Small intestine (tissue), 7 donors: ENCODE results near the gene RIOK3. TPM values are rescaled to one million over a fixed set of nuclear protein-coding genes. Genes with fewer than 3 reads are reported as not detected.

ENCODE experiments used
- DNase-seq, 2 donors: peaks; one replicate each; pipeline versions ENCODE4 v3.0.0 to v3.0.0-alpha.2; 2013
- FAIRE-seq: peaks from 2 replicates; lab custom pipeline; 2012; peaks lifted over from hg19 to GRCh38; lab: Jason Lieb, UNC
- H3K27ac ChIP-seq, 3 donors: one replicate each; pipeline ENCODE4 v1.5.1; 2013; ENCODE audit warnings: low read length in 2 of 3, mild to moderate bottlenecking in 2 of 3, control low read depth in 1 of 3, inconsistent platforms in 1 of 3, low read depth in 1 of 3, moderate library complexity in 1 of 3
- H3K27me3 ChIP-seq, 3 donors: one replicate each; pipeline ENCODE4 v1.6.1; 2013; ENCODE audit warnings: low read length in 3 of 3, inconsistent platforms in 1 of 3; ENCODE audit not compliant: control insufficient read depth in 3 of 3, insufficient read depth in 3 of 3
- H3K36me3 ChIP-seq, 3 donors: one replicate each; pipeline ENCODE4 v1.6.1; 2013; ENCODE audit warnings: low read length in 3 of 3, inconsistent platforms in 1 of 3, low read depth in 1 of 3, mild to moderate bottlenecking in 1 of 3, moderate library complexity in 1 of 3; ENCODE audit not compliant: control insufficient read depth in 3 of 3, insufficient read depth in 2 of 3
- H3K4me1 ChIP-seq, 3 donors: one replicate each; pipeline ENCODE4 v1.6.1; 2013; ENCODE audit warnings: low read length in 2 of 3, inconsistent platforms in 1 of 3, low read depth in 1 of 3, mild to moderate bottlenecking in 1 of 3, moderate library complexity in 1 of 3; ENCODE audit not compliant: control insufficient read depth in 3 of 3, insufficient read depth in 2 of 3
- H3K4me3 ChIP-seq, 3 donors: one replicate each; pipeline ENCODE4 v1.5.1; 2013; ENCODE audit warnings: low read length in 3 of 3, control low read depth in 1 of 3, inconsistent platforms in 1 of 3, low read depth in 1 of 3, mild to moderate bottlenecking in 1 of 3, moderate library complexity in 1 of 3
- H3K9me3 ChIP-seq, 2 donors: one replicate each; pipeline ENCODE4 v1.6.1; 2013; ENCODE audit warnings: low read depth in 1 of 2, low read length in 1 of 2; ENCODE audit not compliant: control insufficient read depth in 2 of 2, insufficient read depth in 1 of 2
- WGBS, 3 donors: extraction: QIAGEN DNeasy Blood & Tissue Kit; methylation state at CpG; one replicate each; pipeline ENCODE4 v1.1.7; 2013; 5-methylcytosine and 5-hydroxymethylcytosine counted together
- polyA plus RNA-seq, 4 donors: library from polyadenylated mRNA; stranded (reverse) in 3 of 4; unstranded in 1 of 4; fragments of 200-250 nt in 3 of 4; fragments of 120-200 nt in 1 of 4; gene quantifications; one replicate each; pipeline versions ENCODE4 v1.2.1 to v1.2.3, GENCODE V29; 2013
- donor health status: healthy with polysubstance abuse.
- donor health status: control.
- donor health status: control.
- donor health status: Bipolar disorder and iron deficiency.
- donor health status: healthy.

Gene RIOK3
- polyA plus RNA-seq, 4 donors, result 41.0 to 215 (median 146) TPM

- Histone ChIP-seq H3K4me1 (peaks cover 3 to 14% (median 12%) of the 10 kb centered on the region in 3 donors), H3K36me3 (peaks cover 0 to 12% (median 2%) of the 10 kb centered on the region in 3 donors), H3K4me3 (peak overlapping the region; percentile 81 to 88 (median 84)), H3K27ac (peak overlapping the region; percentile 90 to 100 (median 94)), H3K27me3 (no peaks in the 10 kb centered on the region), H3K9me3 (no peaks in the 10 kb centered on the region)
- DNase-seq, result peak; percentile 45 to 59
- FAIRE-seq, result no peak
- 0 to 1% (median 1%) methylated on average over 11 of the region's 11 CpGs for WGBS, 3 donors
Measured at GRCh38 chr18:23453680-23454058, 582 bp downstream of the RIOK3 start.

GRCh38 chr18:23456835-23457234, 3.7 kb downstream of the RIOK3 start:
- DNase-seq, result no peak
- peaks cover 0 to 20% (median 2%) of the 10 kb centered on the region in 3 donors for H3K36me3 ChIP-seq
- no peak for FAIRE-seq
- peak overlapping the region in 1 of 3 donors; percentile 15 for H3K4me3 ChIP-seq
- WGBS, 3 donors, result 92 to 94% (median 94%) methylated on average over 2 of the region's 2 CpGs
- H3K9me3 ChIP-seq, result no peaks in the 10 kb centered on the region
- H3K4me1 ChIP-seq, result peaks cover 7 to 38% (median 22%) of the 10 kb centered on the region in 3 donors
- H3K27ac ChIP-seq, result no peak overlapping the region
- H3K27me3 ChIP-seq, result no peaks in the 10 kb centered on the region

- FAIRE-seq, result no peak
- peak overlapping the region in 1 of 3 donors; percentile 1 for H3K4me3 ChIP-seq
- H3K4me1 ChIP-seq, result peaks cover 7 to 32% (median 20%) of the 10 kb centered on the region in 3 donors
- peaks cover 2 to 33% (median 12%) of the 10 kb centered on the region in 3 donors for H3K36me3 ChIP-seq
- no peaks in the 10 kb centered on the region for H3K27me3 ChIP-seq
- 78 to 84% (median 82%) methylated on average over 3 of the region's 3 CpGs for WGBS, 3 donors
- H3K27ac ChIP-seq, result peak overlapping the region in 2 of 3 donors; percentile 1 to 35
- peak in 1 of 2 donors; percentile 7 for DNase-seq
- H3K9me3 ChIP-seq, result no peaks in the 10 kb centered on the region
Measured at GRCh38 chr18:23458830-23459529, 5.9 kb downstream of the RIOK3 start.

- H3K36me3 ChIP-seq, result peaks cover 2 to 33% (median 12%) of the 10 kb centered on the region in 3 donors
- H3K4me3 ChIP-seq, result no peak overlapping the region
- no peaks in the 10 kb centered on the region for H3K27me3 ChIP-seq
- FAIRE-seq (no peak), DNase-seq (no peak)
- H3K27ac ChIP-seq, result peak overlapping the region in 2 of 3 donors; percentile 27 to 71
- H3K9me3 ChIP-seq, result no peaks in the 10 kb centered on the region
- peaks cover 7 to 32% (median 20%) of the 10 kb centered on the region in 3 donors for H3K4me1 ChIP-seq
- 91 to 94% (median 93%) methylated on average over 7 of the region's 7 CpGs for WGBS, 3 donors
Measured at GRCh38 chr18:23459530-23459921, 6.4 kb downstream of the RIOK3 start.

GRCh38 chr18:23460285-23461273, 7.5 kb downstream of the RIOK3 start:
- 54 to 75% (median 58%) methylated on average over 2 of the region's 2 CpGs for WGBS, 3 donors
- Histone ChIP-seq H3K27me3 (no peaks in the 10 kb centered on the region), H3K9me3 (no peaks in the 10 kb centered on the region), H3K27ac (peak overlapping the region in 2 of 3 donors; percentile 71 to 84), H3K4me1 (peaks cover 7 to 32% (median 20%) of the 10 kb centered on the region in 3 donors), H3K36me3 (peaks cover 2 to 30% (median 11%) of the 10 kb centered on the region in 3 donors), H3K4me3 (peak overlapping the region in 1 of 3 donors; percentile 28)
- peak; percentile 84 to 92 for DNase-seq
- no peak for FAIRE-seq

GRCh38 chr18:23462876-23463275, 9.8 kb downstream of the RIOK3 start:
- FAIRE-seq (no peak), DNase-seq (no peak)
- 69 to 89% (median 83%) methylated on average over 2 of the region's 2 CpGs for WGBS, 3 donors
- Histone ChIP-seq H3K4me3 (no peak overlapping the region), H3K4me1 (peaks cover 7 to 31% (median 17%) of the 10 kb centered on the region in 3 donors), H3K9me3 (no peaks in the 10 kb centered on the region), H3K27ac (no peak overlapping the region), H3K27me3 (no peaks in the 10 kb centered on the region), H3K36me3 (peaks cover 2 to 36% (median 18%) of the 10 kb centered on the region in 3 donors)

- DNase-seq (no peak), FAIRE-seq (no peak)
- Histone ChIP-seq H3K36me3 (peaks cover 8 to 46% (median 33%) of the 10 kb centered on the region in 3 donors), H3K9me3 (no peaks in the 10 kb centered on the region), H3K27ac (no peak overlapping the region), H3K4me1 (no peaks in the 10 kb centered on the region), H3K27me3 (no peaks in the 10 kb centered on the region), H3K4me3 (no peak overlapping the region)
- WGBS, 3 donors, result 92 to 96% (median 93%) methylated on average over 3 of the region's 3 CpGs
Measured at GRCh38 chr18:23468753-23469459, 15.8 kb downstream of the RIOK3 start.
